ENCODE results near the gene TMEM254.
A peak's percentile ranks its signal among the peaks of the same experiment; 100 is the strongest.
"Not testable (repeated sequence)": the region's sequence is repeated elsewhere in the genome, so short reads cannot be mapped to it uniquely, and the experiment has no call there.

TMEM254 gene, protein sequence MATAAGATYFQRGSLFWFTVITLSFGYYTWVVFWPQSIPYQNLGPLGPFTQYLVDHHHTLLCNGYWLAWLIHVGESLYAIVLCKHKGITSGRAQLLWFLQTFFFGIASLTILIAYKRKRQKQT

DNA sequence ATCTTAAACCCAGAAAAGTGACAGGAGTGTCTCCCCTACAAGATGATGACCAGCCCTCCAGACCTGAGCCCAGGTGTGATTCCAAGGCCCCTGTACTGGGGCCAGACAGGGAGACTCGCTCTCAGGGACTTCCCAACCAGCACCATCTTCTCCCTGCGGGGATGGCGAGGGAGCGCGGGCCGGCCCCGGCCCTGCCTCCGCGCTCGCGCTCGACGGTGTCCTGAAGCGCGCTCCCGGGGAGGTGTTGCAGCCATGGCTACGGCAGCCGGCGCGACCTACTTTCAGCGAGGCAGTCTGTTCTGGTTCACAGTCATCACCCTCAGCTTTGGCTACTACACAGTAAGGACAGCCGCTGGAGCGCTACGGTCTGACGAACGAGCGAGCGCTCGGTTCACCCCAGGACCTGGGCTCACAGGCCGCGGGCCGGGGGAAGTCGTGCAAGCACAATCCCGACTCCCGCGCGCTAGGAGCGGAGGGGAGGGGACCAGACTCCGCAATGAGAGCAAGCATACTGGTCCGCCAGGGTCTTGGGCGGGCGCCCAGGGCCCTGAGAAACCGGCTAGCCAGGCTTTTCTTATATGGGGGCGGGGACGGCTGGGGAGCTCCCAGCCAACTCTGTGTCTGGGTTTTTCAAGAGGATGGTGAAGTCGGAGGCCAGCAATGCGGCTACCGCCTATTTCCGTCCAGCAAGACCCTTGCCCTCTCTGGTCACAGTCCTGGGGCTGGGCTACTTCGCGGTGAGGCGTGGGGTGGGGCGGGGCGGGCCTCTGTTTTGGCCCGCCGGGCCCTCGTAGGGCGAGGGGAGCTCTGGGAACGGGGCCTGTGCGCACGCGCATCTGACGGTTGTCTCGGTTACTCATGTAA is at the start of gene TMEM254:
Gene TMEM254 (plus strand): TSS at position 218 of the 864 bp plus-strand sequence. CDS start 35 bp downstream, at position 253.
- peak; percentile 98 for DNase-seq

DNA sequence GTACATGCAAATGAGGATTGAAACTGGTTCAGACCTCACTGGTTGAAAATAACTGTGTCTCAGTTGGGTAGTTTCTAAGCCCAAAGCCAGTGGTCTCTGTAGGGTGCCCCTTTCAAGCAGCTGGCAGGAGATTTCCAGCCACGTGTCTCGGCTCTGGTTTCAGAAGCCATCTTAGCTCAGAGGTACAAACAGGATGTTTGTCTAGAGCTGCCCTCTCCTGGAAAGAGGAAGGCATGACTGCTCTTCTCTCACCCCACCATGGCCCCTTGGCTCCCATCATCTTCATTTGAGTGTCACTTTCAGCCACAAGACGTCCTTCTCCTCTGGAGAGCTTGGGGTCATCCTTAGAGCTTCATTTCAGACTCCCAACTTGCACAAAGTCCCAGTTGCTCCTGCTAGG is 49.3 kb upstream of the TMEM254 start:
- DNase-seq: not testable (repeated sequence)

DNA sequence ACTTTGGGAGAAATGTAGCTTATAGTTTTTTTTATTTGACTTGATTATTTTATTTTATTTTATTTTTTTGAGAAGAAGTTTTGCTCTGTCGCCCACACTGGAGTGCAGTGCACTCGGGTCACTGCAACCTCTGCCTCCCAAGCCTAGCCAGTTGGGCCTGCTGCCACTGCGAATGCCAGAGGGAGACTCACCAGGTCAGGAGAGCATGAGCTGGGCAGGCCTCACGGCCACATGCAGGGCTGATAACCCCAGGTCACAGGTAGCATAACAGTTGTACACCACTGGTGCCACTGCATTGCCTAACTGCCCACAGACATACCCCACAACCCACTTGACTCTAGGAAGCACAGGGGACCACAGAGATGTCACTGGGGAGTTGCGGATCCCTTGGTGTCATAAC is 48.6 kb upstream of the TMEM254 start:
- DNase-seq: not testable (repeated sequence)

DNA sequence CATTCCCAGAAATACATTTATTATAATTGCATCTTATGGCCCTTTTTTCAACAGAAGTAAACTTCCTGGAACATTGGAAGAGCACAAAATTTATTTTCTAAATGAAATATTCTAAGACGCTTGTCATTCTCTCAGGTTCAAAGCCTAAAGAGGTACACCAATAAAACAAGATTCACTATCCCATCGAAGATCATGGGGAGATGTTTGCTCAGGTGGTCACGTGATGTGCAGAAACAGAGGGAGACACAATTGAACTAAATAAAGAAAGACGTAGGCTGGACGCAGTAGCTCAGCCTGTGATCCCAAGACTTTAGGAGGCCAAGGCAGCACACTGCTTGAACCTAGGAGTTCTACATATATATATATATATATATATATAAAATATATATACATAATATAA is 46.0 kb upstream of the TMEM254 start:
- no peak for DNase-seq

DNA sequence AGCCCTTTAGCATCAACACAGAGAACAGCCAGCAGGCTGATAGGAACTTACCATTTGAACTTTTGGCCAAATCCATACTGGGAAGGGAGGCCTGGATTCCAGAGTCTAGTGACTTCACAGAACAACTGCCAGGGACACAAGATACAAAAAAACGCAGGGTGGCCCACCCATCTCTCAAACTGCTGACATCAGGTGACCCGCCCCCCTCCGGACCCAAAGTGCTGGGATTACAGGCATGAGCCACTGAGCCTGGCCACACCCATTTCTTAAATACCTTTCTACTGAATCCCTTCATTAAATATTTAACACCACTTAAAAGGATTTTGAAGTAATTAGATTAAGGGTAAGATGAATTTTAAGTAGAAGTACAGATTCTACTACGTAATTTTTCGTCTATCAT is 43.7 kb upstream of the TMEM254 start:
- not testable (repeated sequence) for DNase-seq

DNA sequence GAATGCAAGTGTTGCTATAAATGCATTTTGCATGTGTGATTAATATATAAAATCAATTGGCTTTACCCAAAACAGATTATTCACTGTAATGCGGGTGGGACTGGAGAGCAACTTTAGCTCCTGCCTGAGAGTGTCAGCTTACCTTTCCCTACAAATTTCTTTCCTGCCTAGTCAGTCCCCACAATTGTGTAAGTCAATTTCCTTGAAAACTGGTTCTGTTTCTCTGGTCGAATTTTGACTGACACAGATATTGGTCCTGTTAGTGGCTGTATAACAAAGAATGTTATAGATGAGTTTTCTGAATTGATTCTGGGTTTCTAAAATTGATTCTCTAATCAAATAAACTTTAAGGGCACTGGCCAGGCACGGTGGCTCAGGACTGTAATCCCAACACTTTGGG is 43.0 kb upstream of the TMEM254 start:
- DNase-seq: not testable (repeated sequence)

DNA sequence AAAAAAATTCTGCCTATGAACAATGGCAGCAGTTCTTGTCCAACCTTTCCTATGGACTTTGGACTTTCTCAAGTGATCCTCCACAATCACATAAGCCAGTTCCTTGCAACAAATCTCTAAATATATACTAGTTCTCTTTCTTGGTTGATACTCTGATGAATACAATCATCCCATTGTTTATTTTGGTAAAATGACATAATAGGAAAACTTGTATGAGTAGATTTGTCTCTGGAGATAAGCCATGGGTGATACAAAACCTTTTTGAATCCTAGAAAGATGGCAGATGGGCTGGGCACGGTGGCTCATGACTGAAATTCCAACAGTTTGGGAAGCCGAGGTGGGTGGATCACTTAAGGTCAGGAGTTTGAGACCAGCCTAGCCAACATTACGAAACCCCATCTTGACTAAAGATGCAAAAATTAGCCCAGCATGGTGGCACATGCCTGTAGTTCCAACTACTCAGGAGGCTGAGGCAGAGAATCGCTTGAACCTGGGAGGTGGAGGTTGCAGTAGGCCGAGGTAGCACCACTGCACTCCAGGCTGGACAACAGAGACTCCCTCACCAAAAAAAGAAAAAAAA is 41.5 kb upstream of the TMEM254 start:
- not testable (repeated sequence) for DNase-seq

DNA sequence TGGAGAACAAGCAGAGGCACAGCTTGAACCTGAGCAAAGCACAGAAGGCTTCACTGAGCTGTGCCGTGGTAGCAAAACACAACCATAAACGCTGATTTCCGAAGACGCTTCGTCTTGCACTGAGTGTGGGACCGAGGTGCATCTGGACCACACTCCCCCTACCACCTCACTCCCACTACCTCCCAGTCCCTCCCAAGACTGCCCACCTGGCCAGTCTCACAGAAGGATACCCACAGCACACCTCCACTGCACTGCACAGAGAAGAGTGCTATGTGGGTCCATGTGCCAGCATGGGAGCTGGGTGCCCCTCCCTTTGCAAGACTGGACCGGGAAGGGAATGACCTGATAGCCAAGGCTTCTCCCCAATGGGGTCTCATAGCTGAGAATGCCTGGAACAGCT is 40.2 kb upstream of the TMEM254 start:
- not testable (repeated sequence) for DNase-seq

DNA sequence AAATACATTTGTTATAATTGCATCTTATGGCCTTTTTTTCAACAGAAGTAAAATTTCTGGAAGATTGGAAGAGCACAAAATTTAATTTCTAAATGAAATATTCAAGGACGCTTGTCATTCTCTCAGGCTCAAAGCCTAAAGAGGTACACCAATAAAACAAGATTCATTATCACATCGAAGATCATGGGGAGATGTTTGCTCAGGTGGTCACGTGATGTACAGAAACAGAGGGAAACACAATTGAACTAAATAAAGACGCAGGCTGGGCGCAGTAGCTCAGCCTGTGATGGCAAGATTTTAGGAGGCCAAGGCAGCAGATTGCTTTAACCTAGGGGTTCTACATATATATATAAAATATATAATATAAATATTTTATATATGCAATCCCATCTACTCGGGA is 37.3 kb upstream of the TMEM254 start:
- no peak for DNase-seq

DNA sequence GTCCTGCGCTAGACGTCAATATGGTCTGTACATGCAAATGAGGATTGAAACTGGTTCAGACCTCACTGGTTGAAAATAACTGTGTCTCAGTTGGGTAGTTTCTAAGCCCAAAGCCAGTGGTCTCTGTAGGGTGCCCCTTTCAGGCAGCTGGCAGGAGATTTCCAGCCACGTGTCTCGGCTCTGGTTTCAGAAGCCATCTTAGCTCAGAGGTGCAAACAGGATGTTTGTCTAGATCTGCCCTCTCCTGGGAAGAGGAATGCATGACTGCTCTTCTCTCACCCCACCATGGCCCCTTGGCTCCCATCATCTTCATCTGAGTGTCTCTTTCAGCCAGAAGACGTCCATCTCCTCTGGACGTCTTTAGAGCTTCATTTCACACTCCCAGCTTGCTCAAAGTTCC is 33.5 kb upstream of the TMEM254 start:
- DNase-seq: not testable (repeated sequence)

DNA sequence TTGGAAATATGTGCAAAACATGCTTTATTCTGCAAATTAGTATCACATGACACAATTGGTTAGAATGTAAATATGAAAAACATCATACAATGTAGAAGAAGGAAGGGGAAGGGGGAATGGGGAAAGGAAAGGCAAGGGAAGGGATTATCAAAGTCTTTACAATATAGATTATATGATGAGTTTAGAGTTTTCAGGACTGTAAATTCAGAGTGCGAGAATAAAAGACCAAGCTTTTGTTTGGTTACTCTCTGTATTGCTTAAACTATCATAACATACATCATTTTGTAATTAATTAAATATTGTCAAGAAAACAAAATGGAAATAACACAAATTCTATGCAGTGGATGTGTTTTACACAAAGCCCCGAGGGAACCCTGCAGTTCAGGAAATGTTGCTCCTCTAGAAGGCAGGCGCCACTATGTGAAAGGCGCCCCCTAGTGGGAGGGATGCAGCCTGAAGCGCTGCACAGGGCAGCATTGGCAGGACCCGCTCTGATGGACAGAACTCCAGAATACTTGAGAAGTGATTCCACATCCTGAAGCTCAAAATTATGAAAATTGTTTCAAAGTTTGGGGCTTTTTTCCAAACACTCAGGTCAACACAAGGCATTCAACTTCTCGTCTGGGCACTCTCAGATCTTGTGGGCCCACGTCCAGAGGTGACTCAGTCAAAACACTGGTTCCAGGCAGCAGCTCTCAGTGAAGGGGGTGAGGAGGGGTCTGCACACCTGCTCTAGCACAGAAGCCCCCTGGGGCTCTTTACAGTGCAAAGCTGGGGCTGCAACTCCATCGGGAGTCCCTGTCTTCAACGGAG is 31.6 kb upstream of the TMEM254 start:
- DNase-seq: peak; percentile 87

DNA sequence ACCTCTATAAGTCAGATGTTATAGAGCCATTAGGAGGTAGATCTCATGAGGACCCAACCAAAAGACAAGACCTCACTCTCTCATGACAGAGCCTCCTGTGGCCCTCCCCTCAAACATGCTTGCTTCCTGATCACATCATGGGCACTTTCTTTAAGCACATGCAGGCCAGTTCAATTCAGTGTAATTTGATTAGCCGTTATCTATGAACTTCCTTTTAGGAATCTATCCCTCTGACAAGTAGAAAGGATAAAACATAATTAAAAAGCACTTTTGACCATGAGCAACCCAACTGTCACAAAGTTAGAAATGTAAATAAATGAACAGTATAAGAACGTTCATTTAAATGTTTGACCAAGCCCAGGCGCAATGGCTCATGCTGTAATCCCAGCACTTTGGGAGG is 27.7 kb upstream of the TMEM254 start:
- DNase-seq: no peak

DNA sequence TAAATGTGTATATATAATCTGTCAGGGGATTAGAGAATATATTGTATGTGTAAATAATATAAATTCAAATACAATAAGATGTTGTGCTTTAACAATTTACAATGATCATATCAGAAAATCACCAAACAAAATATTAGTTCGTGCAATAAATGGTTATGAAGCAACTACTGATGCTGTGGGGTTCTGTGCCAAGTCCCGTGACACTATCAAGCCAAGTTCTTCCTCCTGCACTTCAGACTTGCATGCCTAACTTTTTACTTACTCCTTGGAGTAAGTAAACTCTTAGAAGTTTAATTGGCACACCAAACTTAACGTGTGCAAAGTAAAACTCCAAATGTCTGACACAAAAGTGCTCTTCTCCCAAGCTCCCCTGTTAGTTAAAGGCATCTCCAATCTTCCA is 26.5 kb upstream of the TMEM254 start:
- no peak for DNase-seq

DNA sequence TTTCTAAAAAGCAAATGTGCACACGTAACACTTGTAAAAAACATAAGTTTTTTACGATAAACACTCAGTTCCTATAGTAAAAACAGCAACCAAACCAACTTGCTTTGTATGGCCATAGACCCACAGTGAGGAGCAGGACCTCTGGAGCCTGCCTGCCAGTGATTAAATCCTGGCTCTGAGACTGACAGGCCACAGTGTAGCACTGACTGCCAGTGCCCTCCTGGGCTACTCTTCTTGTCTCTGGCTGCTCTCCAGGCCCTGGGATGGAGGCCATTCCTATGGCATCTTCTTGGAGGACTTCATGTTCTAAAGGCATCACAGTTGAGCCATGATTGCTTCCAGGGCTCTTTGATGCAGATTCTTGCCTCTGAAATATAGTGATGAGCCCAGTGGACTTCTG is 22.7 kb upstream of the TMEM254 start:
- DNase-seq: no peak

DNA sequence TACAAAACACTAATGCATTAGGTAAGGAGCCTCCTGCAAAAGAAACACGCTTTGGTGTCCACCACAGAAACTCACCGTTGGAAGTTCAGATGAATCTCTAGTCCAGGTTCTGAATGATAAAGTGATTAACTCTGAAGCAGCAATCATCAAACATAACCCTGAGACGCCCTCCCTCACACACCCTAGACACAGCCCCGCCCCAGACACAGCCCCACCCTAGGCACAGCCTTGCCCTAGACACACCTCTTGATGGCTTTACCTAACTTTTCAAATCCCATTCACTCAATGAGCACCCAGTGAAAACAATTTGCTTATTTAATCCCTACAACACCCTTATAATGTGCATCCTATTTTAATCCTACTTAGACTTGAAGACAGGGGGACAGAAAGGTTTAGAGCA is 21.3 kb upstream of the TMEM254 start:
- DNase-seq: no peak

DNA sequence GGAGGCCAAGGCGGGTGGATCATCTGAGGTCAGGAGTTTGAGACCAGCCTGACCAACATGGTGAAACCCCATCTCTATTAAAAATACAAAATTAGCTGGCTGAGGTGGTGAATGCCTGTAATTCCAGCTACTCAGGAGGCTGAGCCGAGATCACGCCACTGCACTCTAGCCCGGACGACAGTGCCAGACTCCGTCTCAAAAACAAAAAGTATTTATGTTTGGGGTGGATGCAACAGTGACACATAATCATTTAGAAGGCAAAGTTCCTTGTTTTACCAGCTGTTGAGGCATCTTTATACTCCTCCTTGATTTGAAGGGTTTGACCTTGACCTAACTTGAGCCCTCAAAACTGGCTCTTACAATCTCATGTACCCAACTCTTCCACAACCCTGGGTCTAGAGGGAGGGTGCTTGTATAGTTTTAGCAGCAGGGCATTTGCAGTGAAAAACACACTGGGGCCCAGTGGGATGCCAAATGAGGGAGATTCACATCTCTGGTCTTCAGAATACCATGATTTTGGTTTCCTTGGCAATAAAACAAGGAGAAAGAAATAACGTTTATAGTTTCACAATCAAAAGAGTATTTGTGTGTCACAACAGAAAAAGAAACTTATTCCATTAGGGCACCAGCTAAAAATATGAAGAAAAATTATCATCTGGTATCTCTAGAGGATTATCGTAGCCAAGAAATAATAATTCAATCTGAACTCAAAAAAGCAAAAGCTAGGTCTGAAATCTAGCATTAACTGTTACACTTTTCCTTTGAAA is 14.2 kb upstream of the TMEM254 start:
- DNase-seq: no peak

DNA sequence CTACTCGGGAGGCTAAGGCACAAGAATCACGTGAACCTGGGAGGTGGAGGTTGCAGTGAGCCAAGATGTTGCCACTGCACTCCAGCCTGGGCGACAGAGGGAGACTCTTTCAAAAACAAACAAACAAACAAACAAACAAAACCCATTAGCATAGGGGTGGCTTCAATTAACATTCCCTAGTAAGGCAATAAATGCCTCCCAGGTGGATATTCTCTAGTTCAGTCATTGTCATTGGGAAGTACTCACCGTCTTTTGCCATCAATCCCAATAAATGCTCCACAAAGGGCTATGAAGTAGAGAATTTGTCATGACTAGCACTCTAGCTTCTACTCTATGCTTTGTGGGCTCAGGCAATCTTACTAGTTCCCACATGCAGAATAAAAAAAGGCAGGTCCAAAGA is 11.7 kb upstream of the TMEM254 start:
- no peak for DNase-seq

DNA sequence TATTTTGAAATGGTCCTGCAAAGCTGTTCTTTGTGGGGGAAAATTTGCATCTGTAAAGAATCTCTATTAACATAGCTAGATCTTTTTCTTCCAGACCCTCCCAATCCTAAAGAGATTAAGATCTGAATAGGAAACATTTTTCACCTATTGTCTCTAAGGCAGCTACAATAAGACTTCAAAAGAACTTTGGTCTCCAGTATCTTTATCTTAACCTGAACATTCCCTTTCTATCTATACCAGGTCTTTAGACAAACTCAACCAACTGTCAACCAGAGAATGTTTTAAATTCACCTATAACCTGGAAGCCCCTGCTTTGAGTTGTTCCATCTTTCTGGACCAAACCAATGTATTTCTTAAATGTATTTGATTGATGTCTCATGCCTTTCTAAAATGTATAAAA is 10.6 kb upstream of the TMEM254 start:
- not testable (repeated sequence) for DNase-seq

DNA sequence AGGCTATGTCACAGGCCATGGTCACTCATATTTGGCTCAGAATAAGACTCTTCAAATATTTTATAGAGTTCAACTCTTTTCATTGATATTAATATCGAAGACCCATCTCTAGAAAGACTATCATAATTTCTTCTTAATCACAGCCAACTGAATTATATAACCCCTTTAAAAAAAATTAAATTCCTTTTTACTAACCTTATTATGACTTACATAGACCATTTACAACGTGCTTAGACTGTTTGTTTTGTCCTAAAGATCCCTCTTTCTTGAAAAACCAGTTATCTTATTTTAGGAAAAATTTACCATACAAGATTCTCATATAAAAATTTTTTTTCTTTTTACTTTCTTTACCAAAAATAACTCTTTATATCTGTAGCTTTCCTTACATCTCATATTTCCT is 10.2 kb upstream of the TMEM254 start:
- no peak for DNase-seq

DNA sequence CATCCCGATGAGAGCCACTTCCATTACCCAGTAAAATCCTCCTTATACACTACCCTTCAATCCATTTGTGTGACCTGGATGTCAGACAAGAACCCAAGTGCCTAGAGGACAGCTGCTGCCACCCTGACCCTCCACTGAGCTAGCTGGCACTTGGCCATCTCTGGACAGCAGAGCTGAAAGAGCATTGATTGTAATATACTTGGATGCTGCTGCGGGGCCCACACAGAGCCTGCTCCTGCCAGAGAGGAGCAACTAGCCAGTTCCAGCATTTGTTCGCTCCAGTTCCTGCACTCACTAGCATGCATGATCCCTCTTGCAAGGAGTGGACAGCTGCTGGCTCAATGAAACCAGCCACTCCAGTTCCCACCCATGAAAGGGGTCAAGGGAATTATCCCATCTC is 8.4 kb upstream of the TMEM254 start:
- no peak for DNase-seq

DNA sequence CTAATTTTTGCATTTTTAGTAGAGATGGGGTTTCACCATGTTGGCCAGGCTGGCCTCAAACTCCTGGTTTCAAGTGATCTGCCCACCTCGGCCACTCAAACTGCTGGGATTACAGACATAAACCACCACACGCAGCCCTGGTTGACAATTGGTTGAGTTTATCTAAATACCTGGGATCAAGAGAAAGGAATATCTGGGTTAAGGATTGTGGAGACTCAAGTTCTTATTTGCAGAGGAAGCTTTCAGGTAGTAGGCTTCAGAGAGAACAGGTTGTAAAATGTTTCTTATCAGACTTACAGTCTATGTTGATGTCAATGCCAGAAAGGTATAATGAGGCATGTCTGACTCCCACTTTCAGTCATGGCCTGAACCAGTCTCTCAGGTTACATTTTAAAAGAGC is 5.9 kb upstream of the TMEM254 start:
- no peak for DNase-seq

DNA sequence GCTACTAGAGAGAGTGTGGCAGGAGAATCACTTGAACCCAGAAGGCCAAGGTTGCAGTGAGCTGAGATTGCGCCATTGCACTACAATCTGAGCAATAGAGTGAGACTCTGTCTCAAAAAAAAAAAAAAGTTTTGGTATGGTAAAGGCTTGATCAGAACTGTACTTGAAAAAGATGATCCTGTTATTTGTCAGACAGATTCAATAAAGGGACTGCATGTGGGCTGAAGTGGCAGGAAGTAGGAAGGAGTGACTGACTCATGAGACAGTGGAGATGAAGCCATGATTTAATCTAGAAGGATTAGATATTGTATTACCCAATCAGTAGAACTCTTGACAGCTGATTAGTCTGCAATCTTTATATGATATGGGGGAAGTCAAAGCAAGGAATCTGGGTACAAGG is 2.7 kb upstream of the TMEM254 start:
- no peak for DNase-seq

All from islet precursor cell (in vitro differentiated cells).